CD4-positive, alpha-beta memory T cell (primary cell): Measurements from ENCODE around the gene WDR45. TPM values are rescaled to one million over a fixed set of nuclear protein-coding genes. Genes with fewer than 3 reads are reported as not detected.
A peak's percentile ranks its signal among the peaks of the same experiment; 100 is the strongest.

Source experiments
- CTCF ChIA-PET: fragments of 350-600 bp; sonication (Branson Sonifier 250); formaldehyde crosslinking; loops from one replicate; lab custom pipeline; 2021; ENCODE audit warnings: inconsistent platforms; ENCODE audit not compliant: partially characterized antibody; lab: Charles Lee
- POLR2A ChIA-PET: fragments of 350-600 bp; sonication (Branson Sonifier 250); formaldehyde crosslinking; loops from one replicate; lab custom pipeline; 2021; ENCODE audit not compliant: partially characterized antibody; lab: Charles Lee
- DNase-seq, 5 donors: peaks; one replicate each; pipeline versions ENCODE4 v3.0.0 to v3.0.0-alpha.2; 2020 to 2022; ENCODE audit warnings: mixed read lengths in 1 of 5
- H3K27ac ChIP-seq: one replicate; pipeline ENCODE4 v1.7.0; 2013; ENCODE audit warnings: low read depth, low read length
- H3K27me3 ChIP-seq: 2 replicates; pipeline ENCODE4 v1.7.0; 2013; ENCODE audit warnings: mild to moderate bottlenecking, low read length, moderate library complexity; ENCODE audit not compliant: insufficient read depth
- H3K36me3 ChIP-seq: 2 replicates; pipeline ENCODE4 v1.7.0; 2013; ENCODE audit warnings: mild to moderate bottlenecking, low read length, moderate library complexity; ENCODE audit not compliant: insufficient read depth
- H3K4me1 ChIP-seq: 2 replicates; pipeline ENCODE4 v1.7.0; 2013; ENCODE audit warnings: mild to moderate bottlenecking, low read length, moderate library complexity; ENCODE audit not compliant: insufficient read depth
- H3K4me3 ChIP-seq, 2 donors: one replicate each; pipeline ENCODE4 v1.7.0; 2013; ENCODE audit warnings: low read length in 2 of 2, mild to moderate bottlenecking in 1 of 2
- H3K9me3 ChIP-seq, 2 donors: one replicate each; pipeline ENCODE4 v1.7.0; 2013; ENCODE audit warnings: low read length in 2 of 2, control low read depth in 1 of 2; ENCODE audit not compliant: control insufficient read depth in 1 of 2
- H3K27ac Mint-ChIP-seq, 7 donors: one replicate each; pipeline ENCODE4 v1.8.0; 2020 to 2021; ENCODE audit warnings: mixed read lengths in 7 of 7, mild to moderate bottlenecking in 6 of 7, inconsistent platforms in 3 of 7, moderate library complexity in 3 of 7
- H3K27me3 Mint-ChIP-seq, 2 donors: one replicate each; pipeline ENCODE4 v1.8.0; 2020 to 2021; ENCODE audit warnings: mixed read lengths in 2 of 2
- H3K36me3 Mint-ChIP-seq, 2 donors: one replicate each; pipeline ENCODE4 v1.8.0; 2020 to 2021; ENCODE audit warnings: mixed read lengths in 2 of 2, inconsistent platforms in 1 of 2, mild to moderate bottlenecking in 1 of 2
- H3K4me1 Mint-ChIP-seq, 4 donors: one replicate each; pipeline ENCODE4 v1.8.0; 2020 to 2021; ENCODE audit warnings: mixed read lengths in 4 of 4, mild to moderate bottlenecking in 1 of 4
- H3K4me3 Mint-ChIP-seq, 8 donors: one replicate each; pipeline ENCODE4 v1.8.0; 2020 to 2021; ENCODE audit warnings: mixed read lengths in 8 of 8, mild to moderate bottlenecking in 7 of 8, moderate library complexity in 6 of 8, inconsistent platforms in 3 of 8
- H3K9me3 Mint-ChIP-seq, 8 donors: one replicate each; pipeline ENCODE4 v1.8.0; 2020 to 2021; ENCODE audit warnings: mixed read lengths in 8 of 8, mild to moderate bottlenecking in 5 of 8, inconsistent platforms in 3 of 8, moderate library complexity in 1 of 8
- intact Hi-C: fragments of 100-400 bp; cut with micrococcal nuclease; formaldehyde crosslinking; loops from one replicate; pipeline ENCODE4 v1.15.1; 2023
- polyA plus RNA-seq, 2 donors: library from polyadenylated mRNA; unstranded; fragments of 300-500 nt; fragmentation: Illumina TruSeq; gene quantifications; one replicate each; pipeline ENCODE4 v1.2.3, GENCODE V29; 2021
- total RNA-seq, 2 experiments: library from RNA; stranded (reverse); gene quantifications; one replicate each; pipeline ENCODE4 v1.2.3, GENCODE V29; 2021

The WDR45 gene
- total and polyA plus RNA-seq, 4 experiments from 2014 or later, result 43.2 to 126 (median 79.6) TPM

DNA sequence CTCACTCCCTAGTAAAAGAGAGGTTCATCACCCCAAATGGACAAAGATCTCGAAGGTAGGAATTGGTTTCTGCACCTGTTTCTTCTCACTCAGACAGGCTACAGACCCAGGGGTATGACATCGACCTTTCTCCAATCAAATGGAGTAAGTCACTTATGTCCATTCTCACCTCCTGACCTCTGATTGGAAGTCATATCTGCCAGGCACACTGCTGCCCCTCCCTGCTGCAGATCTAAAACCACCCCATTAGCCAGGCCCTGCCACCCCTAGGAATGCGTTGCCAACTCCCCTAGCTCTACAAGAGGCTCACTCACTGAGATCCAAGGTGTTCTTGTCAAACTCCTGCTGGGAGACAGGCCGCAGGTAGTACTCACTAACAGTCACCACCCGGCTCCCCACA is 37.0 kb upstream of the WDR45 start:
- peaks cover 14 to 29% (median 18%) of the 10 kb centered on the region in 4 donors for H3K4me1 Mint-ChIP-seq
- CTCF ChIA-PET, result no interaction called here
- peak overlapping the region; percentile 34 for H3K27ac ChIP-seq
- DNase-seq, result no peak
- intact Hi-C loops, result no loop called here
- H3K4me3 ChIP-seq, result peak overlapping the region in 1 of 2 donors; percentile 5
- H3K27me3 Mint-ChIP-seq, result no peaks in the 10 kb centered on the region
- H3K4me3 Mint-ChIP-seq, result peak overlapping the region in 7 of 8 donors; percentile 10 to 93 (median 72)
- H3K36me3 ChIP-seq, result peaks cover 35% of the 10 kb centered on the region
- H3K9me3 Mint-ChIP-seq, result no peaks in the 10 kb centered on the region
- POLR2A ChIA-PET, result interaction anchor here (0.9 kb wide), 2 partner anchors 36 to 50 kb away, joined by 3 to 4 read pairs; no protein-coding TSS in a partner anchor
- H3K27me3 ChIP-seq, result no peaks in the 10 kb centered on the region
- H3K4me1 ChIP-seq, result peaks cover 26% of the 10 kb centered on the region
- no peaks in the 10 kb centered on the region for H3K9me3 ChIP-seq
- peaks cover 29 to 49% of the 10 kb centered on the region in 2 donors for H3K36me3 Mint-ChIP-seq
- peak overlapping the region in 5 of 7 donors; percentile 25 to 67 (median 56) for H3K27ac Mint-ChIP-seq

DNA sequence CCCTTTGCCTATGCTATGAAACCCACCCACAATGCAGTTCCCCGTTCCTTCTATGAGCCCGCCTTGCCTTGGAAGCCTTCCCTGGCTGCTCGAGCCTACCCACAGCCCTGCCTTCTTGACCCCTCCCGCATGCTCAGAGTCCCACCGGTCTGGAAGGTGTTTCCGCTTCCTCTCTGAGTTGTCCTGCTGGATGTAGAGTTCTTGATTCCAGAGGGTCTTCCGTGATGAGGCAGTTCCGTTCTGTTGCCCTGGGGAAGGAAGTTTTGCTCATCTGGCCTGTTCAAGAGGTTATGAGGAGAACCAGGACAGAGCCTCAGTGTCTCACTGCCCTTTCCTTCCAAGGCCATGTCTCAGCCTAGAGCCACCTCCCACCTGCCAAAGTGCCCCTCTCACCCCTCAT is 36.4 kb upstream of the WDR45 start:
- Histone ChIP-seq H3K4me3 (no peak overlapping the region), H3K4me1 (peaks cover 26% of the 10 kb centered on the region), H3K27ac (peak overlapping the region; percentile 34), H3K9me3 (no peaks in the 10 kb centered on the region), H3K27me3 (no peaks in the 10 kb centered on the region), H3K36me3 (peaks cover 30% of the 10 kb centered on the region)
- no peaks in the 10 kb centered on the region for H3K9me3 Mint-ChIP-seq
- peak overlapping the region in 3 of 7 donors; percentile 25 to 58 (median 56) for H3K27ac Mint-ChIP-seq
- POLR2A ChIA-PET, result no interaction called here
- peak overlapping the region in 4 of 8 donors; percentile 32 to 93 (median 48) for H3K4me3 Mint-ChIP-seq
- peaks cover 25 to 43% of the 10 kb centered on the region in 2 donors for H3K36me3 Mint-ChIP-seq
- intact Hi-C loops, result no loop called here
- CTCF ChIA-PET, result no interaction called here
- no peak for DNase-seq
- H3K27me3 Mint-ChIP-seq, result no peaks in the 10 kb centered on the region
- peaks cover 11 to 24% (median 17%) of the 10 kb centered on the region in 4 donors for H3K4me1 Mint-ChIP-seq

DNA sequence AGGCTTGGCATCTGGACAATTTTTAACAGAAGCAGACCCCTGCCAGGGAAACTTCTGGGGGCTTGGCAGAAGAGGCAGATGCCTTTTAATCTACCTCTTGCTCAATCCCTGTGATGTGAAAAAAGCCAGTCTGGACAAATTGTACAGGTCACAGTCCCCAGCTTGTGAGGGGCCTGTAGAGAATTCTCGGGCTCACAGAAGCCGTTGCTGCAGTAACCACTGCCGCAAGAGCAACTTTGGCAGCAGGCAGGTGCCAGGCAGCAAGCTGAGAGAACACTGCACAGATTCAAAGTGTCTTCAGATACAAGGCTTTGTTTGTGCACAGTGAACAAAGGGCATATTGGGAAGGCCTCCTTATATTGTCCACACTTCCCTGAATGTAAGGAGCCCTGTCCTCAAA is 32.1 kb upstream of the WDR45 start:
- Histone ChIP-seq H3K27me3 (no peaks in the 10 kb centered on the region), H3K4me3 (no peak overlapping the region), H3K27ac (no peak overlapping the region), H3K9me3 (no peaks in the 10 kb centered on the region), H3K4me1 (peaks cover 12% of the 10 kb centered on the region), H3K36me3 (peaks cover 27% of the 10 kb centered on the region)
- peaks cover 15 to 39% of the 10 kb centered on the region in 2 donors for H3K36me3 Mint-ChIP-seq
- ChIA-PET POLR2A (no interaction called here), CTCF (no interaction called here)
- no peak for DNase-seq
- H3K27me3 Mint-ChIP-seq, result no peaks in the 10 kb centered on the region
- intact Hi-C loops, result no loop called here
- H3K9me3 Mint-ChIP-seq, result no peaks in the 10 kb centered on the region
- no peak overlapping the region for H3K27ac Mint-ChIP-seq
- H3K4me1 Mint-ChIP-seq, result peaks cover 4 to 12% (median 7%) of the 10 kb centered on the region in 4 donors
- H3K4me3 Mint-ChIP-seq, result no peak overlapping the region

DNA sequence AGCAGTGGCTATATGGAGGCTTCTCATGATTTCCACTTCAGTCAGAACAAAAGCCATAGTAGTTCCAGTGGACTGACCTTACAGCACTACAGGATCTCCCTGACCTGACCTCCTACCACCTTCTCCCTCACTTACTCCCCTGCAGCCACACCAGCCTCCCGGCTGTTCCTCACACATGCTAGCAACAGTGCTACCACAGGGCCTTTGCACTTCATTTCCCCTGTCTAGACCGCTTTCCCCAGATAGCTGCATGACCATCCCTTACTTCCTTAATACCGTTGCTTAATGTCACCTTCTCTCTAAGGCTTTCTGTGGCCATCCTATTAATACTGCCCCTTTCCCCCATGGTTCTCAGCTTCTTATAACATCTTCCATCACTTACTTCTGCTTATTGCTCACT is 30.7 kb upstream of the WDR45 start:
- Mint-ChIP-seq H3K4me3 (no peak overlapping the region), H3K36me3 (peaks cover 6 to 28% of the 10 kb centered on the region in 2 donors), H3K4me1 (peaks cover 0 to 4% (median 2%) of the 10 kb centered on the region in 4 donors), H3K27ac (peak overlapping the region in 2 of 7 donors; percentile 15 to 58), H3K27me3 (no peaks in the 10 kb centered on the region), H3K9me3 (no peaks in the 10 kb centered on the region)
- Histone ChIP-seq H3K9me3 (no peaks in the 10 kb centered on the region), H3K36me3 (peaks cover 19% of the 10 kb centered on the region), H3K4me3 (no peak overlapping the region), H3K27ac (no peak overlapping the region), H3K4me1 (no peaks in the 10 kb centered on the region), H3K27me3 (no peaks in the 10 kb centered on the region)
- intact Hi-C loops, result no loop called here
- POLR2A ChIA-PET, result interaction anchor here (0.7 to 1.5 kb wide), 5 partner anchors 9 to 61 kb away, joined by 3 to 4 read pairs (median 3); partner anchors contain the start of genes GPKOW and PLP2
- no peak for DNase-seq
- CTCF ChIA-PET, result no interaction called here

DNA sequence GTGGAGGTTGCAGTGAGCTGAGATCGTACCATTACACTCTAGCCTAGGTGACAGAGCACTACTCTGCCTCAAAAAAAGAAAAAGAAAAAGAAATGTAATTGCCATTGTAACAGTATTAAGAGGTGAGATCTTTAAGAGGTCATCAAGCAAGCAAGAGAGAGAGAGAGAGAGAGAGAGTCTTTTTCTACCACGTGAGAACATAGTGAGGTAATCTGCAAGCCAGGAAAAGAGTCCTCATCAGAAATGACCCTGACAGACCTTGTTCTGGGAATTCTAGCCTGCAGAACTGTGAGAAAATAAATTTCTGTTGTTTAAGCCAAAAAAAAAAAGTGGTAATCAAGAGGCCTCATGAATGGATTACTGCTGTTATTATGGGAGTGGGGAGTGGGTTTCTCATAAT is 29.0 kb upstream of the WDR45 start:
- H3K4me3 ChIP-seq, result no peak overlapping the region
- Mint-ChIP-seq H3K4me3 (no peak overlapping the region), H3K4me1 (peaks cover 0 to 4% (median under 1%) of the 10 kb centered on the region in 4 donors), H3K27me3 (no peaks in the 10 kb centered on the region), H3K36me3 (peaks cover 5 to 24% of the 10 kb centered on the region in 2 donors), H3K27ac (no peak overlapping the region), H3K9me3 (no peaks in the 10 kb centered on the region)
- H3K4me1 ChIP-seq, result no peaks in the 10 kb centered on the region
- CTCF ChIA-PET, result no interaction called here
- H3K36me3 ChIP-seq, result peaks cover 15% of the 10 kb centered on the region
- intact Hi-C loops, result no loop called here
- H3K27me3 ChIP-seq, result no peaks in the 10 kb centered on the region
- no peak overlapping the region for H3K27ac ChIP-seq
- POLR2A ChIA-PET, result no interaction called here
- H3K9me3 ChIP-seq, result no peaks in the 10 kb centered on the region
- DNase-seq, result no peak

DNA sequence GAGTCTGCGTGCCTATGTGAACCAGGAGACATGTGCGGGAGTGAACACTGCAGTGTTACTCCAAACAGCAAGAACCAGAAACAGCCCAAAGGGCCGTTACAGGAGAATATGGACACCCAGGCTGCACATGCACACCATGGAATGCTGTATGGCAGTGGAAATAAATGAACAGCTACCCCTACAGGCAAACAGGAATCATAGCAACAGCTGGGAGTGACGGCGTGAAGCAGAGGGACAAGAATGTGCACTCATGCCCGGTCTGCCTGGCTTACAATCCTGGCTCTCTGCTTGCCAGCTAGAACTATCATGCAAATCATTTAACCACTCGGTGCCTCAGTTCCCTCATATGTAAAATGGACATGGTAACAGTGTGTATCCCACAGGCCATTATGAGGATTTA is 27.2 kb upstream of the WDR45 start:
- Histone ChIP-seq H3K27me3 (no peaks in the 10 kb centered on the region), H3K4me1 (no peaks in the 10 kb centered on the region), H3K9me3 (no peaks in the 10 kb centered on the region), H3K27ac (no peak overlapping the region), H3K36me3 (peaks cover 2% of the 10 kb centered on the region), H3K4me3 (no peak overlapping the region)
- intact Hi-C loops, result no loop called here
- H3K27me3 Mint-ChIP-seq, result no peaks in the 10 kb centered on the region
- DNase-seq, result peak in 2 of 5 donors; percentile 14 to 15
- CTCF ChIA-PET, result no interaction called here
- POLR2A ChIA-PET, result no interaction called here
- H3K36me3 Mint-ChIP-seq, result peaks cover 0 to 12% of the 10 kb centered on the region in 2 donors
- H3K27ac Mint-ChIP-seq, result no peak overlapping the region
- H3K4me3 Mint-ChIP-seq, result no peak overlapping the region
- H3K4me1 Mint-ChIP-seq, result peaks cover 0 to 4% (median under 1%) of the 10 kb centered on the region in 4 donors
- H3K9me3 Mint-ChIP-seq, result no peaks in the 10 kb centered on the region

DNA sequence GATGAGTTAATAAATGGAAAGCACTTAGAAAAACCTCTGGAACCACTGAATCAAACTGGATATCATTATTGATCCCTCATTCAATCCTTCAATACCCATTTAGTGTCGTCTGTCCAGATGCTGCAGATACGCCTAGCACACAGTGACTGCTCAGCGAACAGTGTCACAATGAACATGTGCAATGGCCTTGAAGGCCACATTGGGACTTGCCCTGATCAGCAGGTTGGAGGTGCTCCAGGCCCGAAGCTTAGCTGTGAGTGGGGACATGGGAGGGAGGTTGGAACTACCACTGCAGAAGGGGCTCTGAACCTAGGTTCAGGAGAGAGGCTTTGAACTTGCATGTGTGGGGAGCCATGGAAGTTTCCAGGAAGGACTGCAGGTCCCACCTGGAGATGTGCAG is 26.6 kb upstream of the WDR45 start:
- H3K4me1 ChIP-seq, result peaks cover 6% of the 10 kb centered on the region
- H3K9me3 ChIP-seq, result no peaks in the 10 kb centered on the region
- no peak for DNase-seq
- H3K4me3 ChIP-seq, result no peak overlapping the region
- peaks cover 0 to 4% (median under 1%) of the 10 kb centered on the region in 4 donors for H3K4me1 Mint-ChIP-seq
- ChIA-PET POLR2A (no interaction called here), CTCF (no interaction called here)
- H3K36me3 ChIP-seq, result no peaks in the 10 kb centered on the region
- intact Hi-C loops, result no loop called here
- H3K36me3 Mint-ChIP-seq, result peaks cover 0 to 12% of the 10 kb centered on the region in 2 donors
- H3K27me3 Mint-ChIP-seq, result no peaks in the 10 kb centered on the region
- H3K27me3 ChIP-seq, result no peaks in the 10 kb centered on the region
- H3K4me3 Mint-ChIP-seq, result no peak overlapping the region
- H3K27ac Mint-ChIP-seq, result peak overlapping the region in 1 of 7 donors; percentile 78
- H3K27ac ChIP-seq, result no peak overlapping the region
- no peaks in the 10 kb centered on the region for H3K9me3 Mint-ChIP-seq
